HG03342 (cell line): ENCODE results near the gene DTWD2.
"Not testable (repeated sequence)": the region's sequence is repeated elsewhere in the genome, so short reads cannot be mapped to it uniquely, and the experiment has no call there.

Experiments
- ATAC-seq: cut with Tn5 transposase; IDR thresholded peaks from one replicate; pipeline ENCODE4 v1.9.1; 2021; ENCODE audit warnings: mild to moderate bottlenecking, moderate library complexity; ENCODE audit not compliant: unreplicated experiment

DTWD2 gene

GRCh38 chr5:118953652-118954005 is 34.7 kb downstream of the DTWD2 start:
- ATAC-seq, result no peak

GRCh38 chr5:118952992-118953651 is 35.2 kb downstream of the DTWD2 start:
- ATAC-seq, result no peak

- ATAC-seq, result not testable (repeated sequence)
Observed at GRCh38 chr5:118952306-118952705, 36.0 kb downstream of the DTWD2 start.

- not testable (repeated sequence) for ATAC-seq
Observed at GRCh38 chr5:118950354-118950753, 38.0 kb downstream of the DTWD2 start.

GRCh38 chr5:118946138-118946800 is 42.1 kb downstream of the DTWD2 start:
- ATAC-seq, result no peak

- peak; percentile 50 for ATAC-seq
Observed at GRCh38 chr5:118937393-118938061, 50.8 kb downstream of the DTWD2 start.

GRCh38 chr5:118933703-118934102 is 54.6 kb downstream of the DTWD2 start:
- ATAC-seq, result no peak

- no peak for ATAC-seq
Observed at GRCh38 chr5:118931564-118931963, 56.8 kb downstream of the DTWD2 start.

GRCh38 chr5:118924006-118924389 is 64.3 kb downstream of the DTWD2 start:
- no peak for ATAC-seq

GRCh38 chr5:118923295-118924005 is 64.9 kb downstream of the DTWD2 start:
- no peak for ATAC-seq

GRCh38 chr5:118921866-118922265 is 66.5 kb downstream of the DTWD2 start:
- ATAC-seq, result no peak

- no peak for ATAC-seq
Observed at GRCh38 chr5:118919016-118919415, 69.3 kb downstream of the DTWD2 start.

GRCh38 chr5:118918232-118918631 is 70.1 kb downstream of the DTWD2 start:
- peak; percentile 70 for ATAC-seq

GRCh38 chr5:118907536-118907935 is 80.8 kb downstream of the DTWD2 start:
- not testable (repeated sequence) for ATAC-seq

GRCh38 chr5:118906947-118907346 is 81.4 kb downstream of the DTWD2 start:
- ATAC-seq, result no peak

- no peak for ATAC-seq
Observed at GRCh38 chr5:118905196-118905595, 83.2 kb downstream of the DTWD2 start.

- ATAC-seq, result no peak
Observed at GRCh38 chr5:118902656-118903438, 85.5 kb downstream of the DTWD2 start.

GRCh38 chr5:118894709-118895108 is 93.6 kb downstream of the DTWD2 start:
- no peak for ATAC-seq

GRCh38 chr5:118891252-118891651 is 97.1 kb downstream of the DTWD2 start:
- no peak for ATAC-seq

GRCh38 chr5:118889165-118889564 is 99.2 kb downstream of the DTWD2 start:
- no peak for ATAC-seq

- ATAC-seq, result no peak
Observed at GRCh38 chr5:118888556-118888955, 99.8 kb downstream of the DTWD2 start.
